RWPE2 (cell line): ENCODE results near the gene PTPRM.

Source experiments
- ATAC-seq: fragments of 200-7000 bp; cut with Tn5 transposase; 3 replicates; pipeline ENCODE4 v1.9.1; 2021; ENCODE audit warnings: low read depth
- DNase-seq: peaks from one replicate; pipeline ENCODE4 v3.0.0-alpha.2; 2020; ENCODE audit warnings: low spot score
- H3K27ac ChIP-seq: fragments of 450-650 bp; 2 replicates; pipeline ENCODE4 v1.5.1; 2017; ENCODE audit warnings: mild to moderate bottlenecking; ENCODE audit not compliant: poor library complexity, severe bottlenecking
- H3K27me3 ChIP-seq: fragments of 250-450 bp; sonication (Bioruptor Pico); 2 replicates; pipeline ENCODE4 v1.5.1; 2021; ENCODE audit warnings: mild to moderate bottlenecking, moderate library complexity; ENCODE audit not compliant: insufficient read depth, poor library complexity, severe bottlenecking
- H3K36me3 ChIP-seq: fragments of 250-450 bp; sonication (Bioruptor Pico); 2 replicates; pipeline ENCODE4 v1.5.1; 2020; ENCODE audit warnings: low read depth, mild to moderate bottlenecking, moderate library complexity
- H3K4me1 ChIP-seq: fragments of 250-450 bp; sonication (Bioruptor Pico); 2 replicates; pipeline ENCODE4 v1.5.1; 2021; ENCODE audit warnings: mild to moderate bottlenecking, moderate library complexity; ENCODE audit not compliant: insufficient read depth, poor library complexity, severe bottlenecking
- H3K4me3 ChIP-seq: fragments of 250-450 bp; sonication (Bioruptor Pico); 2 replicates; pipeline ENCODE4 v1.5.1; 2021; ENCODE audit warnings: mild to moderate bottlenecking, moderate library complexity; ENCODE audit not compliant: severe bottlenecking
- H3K9me3 ChIP-seq: fragments of 250-450 bp; sonication (Bioruptor Pico); 2 replicates; pipeline ENCODE4 v1.5.1; 2021; ENCODE audit warnings: mild to moderate bottlenecking, moderate library complexity; ENCODE audit not compliant: severe bottlenecking
- TF ChIP-seq, protein P1 (sequence below): fragments of 450-650 bp; IDR thresholded peaks from one replicate; pipeline ENCODE4 v1.5.1; 2017; ENCODE audit warnings: mild to moderate bottlenecking, moderate library complexity; ENCODE audit not compliant: poor library complexity, severe bottlenecking

PTPRM gene

DNA sequence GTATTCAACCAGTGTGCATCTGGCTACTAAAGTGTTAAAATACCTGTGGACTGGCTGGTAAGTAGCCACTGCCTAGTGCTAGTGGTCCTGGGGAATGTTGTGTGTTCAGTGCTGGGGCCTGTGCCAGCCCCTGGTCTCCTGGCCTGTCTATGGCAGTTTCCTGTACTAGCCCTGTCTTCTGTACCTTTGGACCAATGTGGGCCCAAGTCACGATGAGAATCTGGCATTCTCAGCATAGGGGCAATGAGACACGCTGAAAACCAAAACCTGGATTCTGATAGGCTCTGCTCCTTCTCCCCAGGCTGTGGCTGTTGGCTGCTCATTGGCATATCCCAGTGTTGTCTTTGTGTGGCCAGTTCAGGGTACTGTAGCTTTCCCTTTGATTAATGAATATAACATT lies 170.4 kb downstream of the PTPRM start:
- Histone ChIP-seq H3K27ac (no peak overlapping the region), H3K4me3 (no peak overlapping the region), H3K9me3 (no peaks in the 10 kb centered on the region), H3K27me3 (no peaks in the 10 kb centered on the region), H3K4me1 (no peaks in the 10 kb centered on the region), H3K36me3 (no peaks in the 10 kb centered on the region)
- ATAC-seq = no peak
- TF ChIP-seq, protein P1, sequence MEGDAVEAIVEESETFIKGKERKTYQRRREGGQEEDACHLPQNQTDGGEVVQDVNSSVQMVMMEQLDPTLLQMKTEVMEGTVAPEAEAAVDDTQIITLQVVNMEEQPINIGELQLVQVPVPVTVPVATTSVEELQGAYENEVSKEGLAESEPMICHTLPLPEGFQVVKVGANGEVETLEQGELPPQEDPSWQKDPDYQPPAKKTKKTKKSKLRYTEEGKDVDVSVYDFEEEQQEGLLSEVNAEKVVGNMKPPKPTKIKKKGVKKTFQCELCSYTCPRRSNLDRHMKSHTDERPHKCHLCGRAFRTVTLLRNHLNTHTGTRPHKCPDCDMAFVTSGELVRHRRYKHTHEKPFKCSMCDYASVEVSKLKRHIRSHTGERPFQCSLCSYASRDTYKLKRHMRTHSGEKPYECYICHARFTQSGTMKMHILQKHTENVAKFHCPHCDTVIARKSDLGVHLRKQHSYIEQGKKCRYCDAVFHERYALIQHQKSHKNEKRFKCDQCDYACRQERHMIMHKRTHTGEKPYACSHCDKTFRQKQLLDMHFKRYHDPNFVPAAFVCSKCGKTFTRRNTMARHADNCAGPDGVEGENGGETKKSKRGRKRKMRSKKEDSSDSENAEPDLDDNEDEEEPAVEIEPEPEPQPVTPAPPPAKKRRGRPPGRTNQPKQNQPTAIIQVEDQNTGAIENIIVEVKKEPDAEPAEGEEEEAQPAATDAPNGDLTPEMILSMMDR = no peak
- no peak for DNase-seq

DNA sequence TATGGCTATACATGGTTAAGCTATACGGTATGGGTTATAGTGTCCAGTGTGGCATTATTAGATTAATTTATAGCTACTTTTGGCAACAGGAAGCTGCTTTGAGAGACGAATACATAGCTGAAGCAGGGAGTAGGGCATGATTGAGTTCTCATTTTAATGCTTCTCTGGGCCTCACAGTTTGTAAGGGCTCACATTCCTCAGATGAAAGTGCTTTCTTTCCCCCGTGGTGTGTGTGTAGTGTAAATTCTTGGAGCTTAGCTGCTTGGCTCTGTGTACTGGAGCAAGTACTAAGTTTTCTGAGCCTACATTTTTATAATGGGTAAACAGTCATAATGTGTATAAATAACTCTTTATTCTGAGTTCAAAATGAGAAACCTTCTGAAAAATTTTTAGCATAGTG lies 173.7 kb downstream of the PTPRM start:
- TF ChIP-seq, protein P1 = no peak
- H3K4me1 ChIP-seq = no peaks in the 10 kb centered on the region
- no peak for ATAC-seq

DNA sequence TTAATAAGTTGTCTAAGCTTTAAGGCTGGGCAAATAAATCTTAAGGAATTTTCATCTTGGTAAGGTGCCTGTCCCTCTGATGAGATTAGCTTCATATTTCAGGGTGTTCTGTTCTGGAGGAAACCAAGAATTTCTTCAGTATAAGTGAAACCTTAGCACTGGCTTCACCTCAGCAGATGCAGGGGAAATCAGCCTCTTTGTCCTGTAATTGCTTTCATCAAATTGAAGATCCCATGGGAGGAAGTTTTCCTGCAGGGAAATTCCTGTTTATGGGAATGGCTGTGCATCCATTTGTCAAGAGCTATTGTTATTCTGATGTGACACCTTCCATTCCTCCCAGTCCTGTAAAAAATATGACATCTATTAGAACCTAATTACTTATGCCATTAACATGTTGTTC lies 174.5 kb downstream of the PTPRM start:
- ATAC-seq (no peak), DNase-seq (no peak)
- Histone ChIP-seq H3K4me1 (no peaks in the 10 kb centered on the region), H3K36me3 (no peaks in the 10 kb centered on the region), H3K27ac (no peak overlapping the region), H3K27me3 (no peaks in the 10 kb centered on the region), H3K4me3 (no peak overlapping the region), H3K9me3 (no peaks in the 10 kb centered on the region)
- TF ChIP-seq, protein P1 = no peak

More for the DNA sequence above, 173.7 kb downstream of the PTPRM start:
- no peak overlapping the region for H3K4me3 ChIP-seq
- no peaks in the 10 kb centered on the region for H3K27me3 ChIP-seq
- no peaks in the 10 kb centered on the region for H3K9me3 ChIP-seq
- DNase-seq = no peak
- no peak overlapping the region for H3K27ac ChIP-seq
- H3K36me3 ChIP-seq = no peaks in the 10 kb centered on the region

DNA sequence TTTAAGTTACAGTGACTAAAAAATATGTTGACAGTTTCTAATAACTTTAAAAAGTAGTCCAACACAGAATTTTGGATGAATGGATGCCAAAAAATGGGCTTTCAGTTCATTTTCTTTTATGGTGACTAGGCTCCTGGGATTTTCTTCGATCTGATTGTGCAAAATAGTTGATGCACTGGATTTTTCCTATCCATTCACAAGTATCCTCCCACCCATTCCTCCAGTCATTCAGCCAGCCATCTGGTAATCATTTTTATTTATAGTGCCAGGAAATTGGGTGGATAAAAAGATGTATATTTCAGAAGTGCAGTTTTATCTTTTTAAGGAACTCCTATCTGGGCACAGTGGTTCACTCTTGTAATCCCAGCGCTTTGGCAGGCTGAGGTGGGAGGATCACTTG lies 175.1 kb downstream of the PTPRM start:
- no peak for DNase-seq
- Histone ChIP-seq H3K36me3 (no peaks in the 10 kb centered on the region), H3K4me1 (no peaks in the 10 kb centered on the region), H3K4me3 (no peak overlapping the region), H3K27me3 (no peaks in the 10 kb centered on the region), H3K9me3 (no peaks in the 10 kb centered on the region), H3K27ac (no peak overlapping the region)
- TF ChIP-seq, protein P1 = no peak
- no peak for ATAC-seq

DNA sequence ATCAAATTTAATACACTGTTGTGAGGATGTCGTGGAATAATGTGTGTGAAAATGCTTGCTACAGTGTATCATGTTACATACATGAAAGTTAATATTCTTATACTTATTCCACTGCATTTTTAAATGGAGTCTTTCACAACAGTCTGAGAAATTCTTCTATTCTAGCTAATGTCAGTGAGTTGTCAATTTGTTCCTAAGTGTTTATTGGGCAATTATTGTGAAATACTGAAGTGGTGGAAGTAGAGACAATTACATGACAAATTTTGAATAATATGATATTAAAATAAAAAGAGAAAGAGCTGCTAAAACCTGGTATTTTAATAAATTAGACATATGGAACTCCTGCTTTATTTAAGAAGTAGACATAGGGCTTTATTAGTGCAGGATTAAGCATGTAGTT lies 176.1 kb downstream of the PTPRM start:
- no peaks in the 10 kb centered on the region for H3K9me3 ChIP-seq
- DNase-seq (no peak), ATAC-seq (no peak)
- no peaks in the 10 kb centered on the region for H3K36me3 ChIP-seq
- no peak overlapping the region for H3K4me3 ChIP-seq
- no peaks in the 10 kb centered on the region for H3K27me3 ChIP-seq
- no peak overlapping the region for H3K27ac ChIP-seq
- no peaks in the 10 kb centered on the region for H3K4me1 ChIP-seq
- TF ChIP-seq, protein P1 = no peak
